B cell (primary cell): ENCODE measurements around the gene U2AF2. TPM values are rescaled to one million over a fixed set of nuclear protein-coding genes. Genes with fewer than 3 reads are reported as not detected.

Experiments
- ATAC-seq: fragments of 200-7000 bp; cut with Tn5 transposase; one replicate; pipeline ENCODE4 v1.10.0; 2021; ENCODE audit warnings: low read depth, mild to moderate bottlenecking, moderate number of reproducible peaks, moderate library complexity
- CTCF ChIA-PET: fragments of 350-600 bp; sonication (Branson Sonifier 250); formaldehyde crosslinking; loops from one replicate; lab custom pipeline; 2021; ENCODE audit warnings: antibody characterized with exemption, inconsistent platforms; lab: Charles Lee
- POLR2A ChIA-PET: fragments of 350-600 bp; sonication (Branson Sonifier 250); formaldehyde crosslinking; loops from one replicate; lab custom pipeline; 2021; ENCODE audit warnings: antibody characterized with exemption; lab: Charles Lee
- DNase-seq: peaks from one replicate; pipeline ENCODE4 v3.0.0; 2013
- H2AFZ ChIP-seq: 2 replicates; pipeline ENCODE4 v1.6.1; 2012; ENCODE audit warnings: mild to moderate bottlenecking, low read depth, low read length; ENCODE audit not compliant: insufficient read depth, poor library complexity, severe bottlenecking
- H3K27ac ChIP-seq, 2 donors: 1 replicate in 1 of 2; 2 replicates in 1 of 2; pipeline ENCODE4 v1.5.1; 2012 to 2013; ENCODE audit warnings: low read length in 2 of 2, mild to moderate bottlenecking in 2 of 2, moderate library complexity in 1 of 2
- H3K27me3 ChIP-seq, 4 experiments: fragments of 200-600 bp in 1 of 4; sonication (generic) in 1 of 4; replicated peaks in 1 of 4; 1 replicate in 2 of 4; 2 replicates in 2 of 4; pipeline versions ENCODE4 v1.6.1 to v1.7.0; 2013 to 2016; ENCODE audit warnings: low read length in 3 of 4, mild to moderate bottlenecking in 2 of 4, mixed read lengths in 1 of 4, moderate library complexity in 1 of 4; ENCODE audit not compliant: insufficient read depth in 4 of 4, control insufficient read depth in 3 of 4; ENCODE audit errors: control extremely low read depth in 1 of 4
- H3K36me3 ChIP-seq, 2 experiments: replicated peaks in 1 of 2; 1 replicate in 1 of 2; 2 replicates in 1 of 2; pipeline versions ENCODE4 v1.6.1 to v1.7.1; 2013; ENCODE audit warnings: low read length in 1 of 2; ENCODE audit not compliant: insufficient read depth in 2 of 2, control insufficient read depth in 1 of 2; ENCODE audit errors: control extremely low read depth in 1 of 2, extremely low read depth in 1 of 2
- H3K4me1 ChIP-seq, 2 donors: fragments of 200-600 bp in 1 of 2; sonication (generic) in 1 of 2; 1 replicate in 1 of 2; 2 replicates in 1 of 2; pipeline versions ENCODE4 v1.5.1 to v1.6.1; 2013 to 2017; ENCODE audit warnings: low read length in 2 of 2; ENCODE audit not compliant: control insufficient read depth in 2 of 2, insufficient read depth in 2 of 2
- H3K4me2 ChIP-seq: replicated peaks from 2 replicates; pipeline ENCODE3; 2012; ENCODE audit warnings: mild to moderate bottlenecking, low read depth, low read length; ENCODE audit not compliant: poor library complexity, severe bottlenecking
- H3K4me3 ChIP-seq, 5 experiments: fragments of 200-600 bp in 1 of 5; sonication (generic) in 1 of 5; 1 replicate in 3 of 5; 2 replicates in 2 of 5; pipeline versions ENCODE4 v1.5.1 to v1.7.0; 2011 to 2016; ENCODE audit warnings: low read length in 4 of 5, mild to moderate bottlenecking in 4 of 5, low read depth in 2 of 5, control low read depth in 1 of 5, moderate library complexity in 1 of 5; ENCODE audit not compliant: insufficient read depth in 1 of 5; ENCODE audit errors: control extremely low read depth in 1 of 5, extremely low read depth in 1 of 5
- H3K79me2 ChIP-seq: fragments of 200-600 bp; sonication (generic); one replicate; pipeline ENCODE4 v1.6.0; 2016; ENCODE audit warnings: low read length; ENCODE audit not compliant: control insufficient read depth, insufficient read depth
- H3K9ac ChIP-seq: fragments of 200-600 bp; sonication (generic); 2 replicates; pipeline ENCODE4 v1.6.1; 2017; ENCODE audit warnings: mild to moderate bottlenecking, low read length, moderate library complexity
- H3K9me3 ChIP-seq, 3 donors: one replicate each; pipeline versions ENCODE4 v1.6.1 to v1.7.1; 2013; ENCODE audit warnings: low read length in 2 of 3; ENCODE audit not compliant: control insufficient read depth in 2 of 3, insufficient read depth in 1 of 3; ENCODE audit errors: control extremely low read depth in 1 of 3
- H4K20me1 ChIP-seq: 2 replicates; pipeline ENCODE4 v1.6.0; 2012; ENCODE audit warnings: mild to moderate bottlenecking, low read length; ENCODE audit not compliant: insufficient read depth, control insufficient read depth, poor library complexity, severe bottlenecking
- H3K27ac Mint-ChIP-seq: one replicate; pipeline ENCODE4 v1.8.0; 2021; ENCODE audit warnings: mixed read lengths
- H3K27me3 Mint-ChIP-seq: one replicate; pipeline ENCODE4 v1.8.0; 2021; ENCODE audit warnings: mixed read lengths
- H3K4me1 Mint-ChIP-seq: one replicate; pipeline ENCODE4 v1.8.0; 2021; ENCODE audit warnings: mixed read lengths
- H3K4me3 Mint-ChIP-seq: one replicate; pipeline ENCODE4 v1.8.0; 2021; ENCODE audit warnings: mixed read lengths
- H3K9me3 Mint-ChIP-seq: one replicate; pipeline ENCODE4 v1.8.0; 2022; ENCODE audit warnings: mixed read lengths; ENCODE audit not compliant: insufficient read depth
- CTCF ChIP-seq: fragments of 200-600 bp; IDR thresholded peaks from one replicate; pipeline ENCODE4 v1.8.0; 2022; ENCODE audit warnings: antibody characterized with exemption, mild to moderate bottlenecking
- EZH2 ChIP-seq: IDR thresholded peaks from 2 replicates; pipeline ENCODE4 v1.6.1; 2012; ENCODE audit warnings: borderline replicate concordance, low read depth, mild to moderate bottlenecking, moderate library complexity, low read length; ENCODE audit not compliant: insufficient read depth, poor library complexity, severe bottlenecking
- WGBS: methylation state at CpG from one replicate; pipeline ENCODE4 v1.1.5; 2013; ENCODE audit warnings: missing lambda C conversion rate; ENCODE audit not compliant: insufficient coverage; 5-methylcytosine and 5-hydroxymethylcytosine counted together
- intact Hi-C: fragments of 100-400 bp; cut with micrococcal nuclease; formaldehyde crosslinking; loops from one replicate; pipeline ENCODE4 v1.10.0; 2022
- polyA plus RNA-seq: library from polyadenylated mRNA; depleted of rRNA; stranded (reverse); fragments of >200 nt; gene quantifications from 2 replicates; pipeline ENCODE4 v1.2.3, GENCODE V29; 2012
- total RNA-seq, 2 donors: library from RNA; stranded (reverse); fragments of 120-200 nt in 1 of 2; gene quantifications; 1 replicate in 1 of 2; 2 replicates in 1 of 2; pipeline versions ENCODE4 v1.2.3 to v1.2.4, GENCODE V29; 2013 to 2022

Gene U2AF2
- total and polyA plus RNA-seq, 2 donors (not counting 1 experiment from before 2014, with no cell fraction given), result 275 to 300 TPM

GRCh38 chr19:55614711-55615542 is 39.9 kb upstream of the U2AF2 start:
- H3K36me3 ChIP-seq, result peaks cover 0 to 16% of the 10 kb centered on the region in 2 experiments

More at GRCh38 chr19:55614711-55615542, 39.9 kb upstream of the U2AF2 start:
- DNase-seq (no peak), ATAC-seq (no peak)
- ChIA-PET POLR2A (no interaction called here), CTCF (interaction anchor here (1.0 kb wide), 1 partner anchor 8 kb away, joined by 3 read pairs; no protein-coding TSS in a partner anchor)
- peaks cover 40% of the 10 kb centered on the region for H4K20me1 ChIP-seq
- H3K27ac Mint-ChIP-seq, result no peak overlapping the region
- intact Hi-C loops, result no loop called here
- no peaks in the 10 kb centered on the region for H3K27me3 ChIP-seq
- no peak overlapping the region for H3K9ac ChIP-seq
- H2AFZ ChIP-seq, result no peak overlapping the region
- TF ChIP-seq EZH2, result no peak
- TF ChIP-seq CTCF, result no peak
- peaks cover 44% of the 10 kb centered on the region for H3K79me2 ChIP-seq
- H3K9me3 ChIP-seq, result no peaks in the 10 kb centered on the region
- H3K4me1 Mint-ChIP-seq, result peaks cover 28% of the 10 kb centered on the region
- no peaks in the 10 kb centered on the region for H3K9me3 Mint-ChIP-seq
- no peak overlapping the region for H3K4me3 ChIP-seq
- H3K27me3 Mint-ChIP-seq, result no peaks in the 10 kb centered on the region
- no peak overlapping the region for H3K27ac ChIP-seq
- no peak overlapping the region for H3K4me3 Mint-ChIP-seq
- H3K4me1 ChIP-seq, result peaks cover 14 to 18% of the 10 kb centered on the region in 2 donors
- no peak overlapping the region for H3K4me2 ChIP-seq
- WGBS, result 99% methylated on average over 87 of the region's 98 CpGs
